Nephron progenitor cell (in vitro differentiated cells): ENCODE data around the gene USP36.

Source experiments
- DNase-seq: peaks from one replicate; pipeline ENCODE4 v3.0.0; 2021
- H3K27ac Mint-ChIP-seq: 2 replicates; pipeline ENCODE4 v1.8.0; 2021; ENCODE audit warnings: mild to moderate bottlenecking, moderate library complexity, mixed read lengths
- H3K27me3 Mint-ChIP-seq: 2 replicates; pipeline ENCODE4 v1.8.0; 2021; ENCODE audit warnings: mild to moderate bottlenecking, low read depth, mixed read lengths; ENCODE audit not compliant: poor library complexity
- H3K36me3 Mint-ChIP-seq: 2 replicates; pipeline ENCODE4 v1.8.0; 2021; ENCODE audit warnings: low read depth, mixed read lengths
- H3K4me1 Mint-ChIP-seq: 2 replicates; pipeline ENCODE4 v1.8.0; 2021; ENCODE audit warnings: mixed read lengths
- H3K4me3 Mint-ChIP-seq: 2 replicates; pipeline ENCODE4 v1.8.0; 2021; ENCODE audit warnings: mild to moderate bottlenecking, moderate library complexity, mixed read lengths
- H3K9me3 Mint-ChIP-seq: 2 replicates; pipeline ENCODE4 v1.8.0; 2021; ENCODE audit warnings: mild to moderate bottlenecking, moderate library complexity, mixed read lengths
- TF ChIP-seq, protein P1 (sequence below): fragments of 200-600 bp; sonication (generic); IDR thresholded peaks from 2 replicates; pipeline ENCODE4 v1.5.0; 2021; ENCODE audit warnings: antibody characterized with exemption

USP36 gene

DNA sequence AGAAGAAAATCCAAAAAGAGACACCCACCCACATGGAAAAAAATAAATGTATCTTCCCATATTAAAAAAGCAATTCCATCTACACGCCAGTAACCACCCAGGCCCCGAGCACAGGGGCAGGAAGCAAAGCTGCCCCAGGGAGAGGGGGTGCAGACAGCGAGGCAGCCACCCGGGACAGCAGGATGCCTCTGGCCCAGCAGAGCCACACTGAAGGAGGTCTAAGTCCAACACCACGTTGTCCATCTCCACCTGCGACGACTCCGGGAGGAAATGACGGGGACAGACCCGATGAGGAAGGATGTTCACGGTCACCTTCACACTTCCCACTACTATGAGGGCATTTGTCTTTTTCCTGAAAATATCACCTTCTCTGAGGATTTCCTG is 44.1 kb downstream of the USP36 start:
- Mint-ChIP-seq H3K36me3 (peaks cover 66% of the 10 kb centered on the region), H3K27me3 (peaks cover 2% of the 10 kb centered on the region), H3K9me3 (no peaks in the 10 kb centered on the region), H3K4me1 (peaks cover 10% of the 10 kb centered on the region), H3K27ac (no peak overlapping the region), H3K4me3 (no peak overlapping the region)
- TF ChIP-seq, protein P1, sequence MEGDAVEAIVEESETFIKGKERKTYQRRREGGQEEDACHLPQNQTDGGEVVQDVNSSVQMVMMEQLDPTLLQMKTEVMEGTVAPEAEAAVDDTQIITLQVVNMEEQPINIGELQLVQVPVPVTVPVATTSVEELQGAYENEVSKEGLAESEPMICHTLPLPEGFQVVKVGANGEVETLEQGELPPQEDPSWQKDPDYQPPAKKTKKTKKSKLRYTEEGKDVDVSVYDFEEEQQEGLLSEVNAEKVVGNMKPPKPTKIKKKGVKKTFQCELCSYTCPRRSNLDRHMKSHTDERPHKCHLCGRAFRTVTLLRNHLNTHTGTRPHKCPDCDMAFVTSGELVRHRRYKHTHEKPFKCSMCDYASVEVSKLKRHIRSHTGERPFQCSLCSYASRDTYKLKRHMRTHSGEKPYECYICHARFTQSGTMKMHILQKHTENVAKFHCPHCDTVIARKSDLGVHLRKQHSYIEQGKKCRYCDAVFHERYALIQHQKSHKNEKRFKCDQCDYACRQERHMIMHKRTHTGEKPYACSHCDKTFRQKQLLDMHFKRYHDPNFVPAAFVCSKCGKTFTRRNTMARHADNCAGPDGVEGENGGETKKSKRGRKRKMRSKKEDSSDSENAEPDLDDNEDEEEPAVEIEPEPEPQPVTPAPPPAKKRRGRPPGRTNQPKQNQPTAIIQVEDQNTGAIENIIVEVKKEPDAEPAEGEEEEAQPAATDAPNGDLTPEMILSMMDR = no peak
- no peak for DNase-seq

DNA sequence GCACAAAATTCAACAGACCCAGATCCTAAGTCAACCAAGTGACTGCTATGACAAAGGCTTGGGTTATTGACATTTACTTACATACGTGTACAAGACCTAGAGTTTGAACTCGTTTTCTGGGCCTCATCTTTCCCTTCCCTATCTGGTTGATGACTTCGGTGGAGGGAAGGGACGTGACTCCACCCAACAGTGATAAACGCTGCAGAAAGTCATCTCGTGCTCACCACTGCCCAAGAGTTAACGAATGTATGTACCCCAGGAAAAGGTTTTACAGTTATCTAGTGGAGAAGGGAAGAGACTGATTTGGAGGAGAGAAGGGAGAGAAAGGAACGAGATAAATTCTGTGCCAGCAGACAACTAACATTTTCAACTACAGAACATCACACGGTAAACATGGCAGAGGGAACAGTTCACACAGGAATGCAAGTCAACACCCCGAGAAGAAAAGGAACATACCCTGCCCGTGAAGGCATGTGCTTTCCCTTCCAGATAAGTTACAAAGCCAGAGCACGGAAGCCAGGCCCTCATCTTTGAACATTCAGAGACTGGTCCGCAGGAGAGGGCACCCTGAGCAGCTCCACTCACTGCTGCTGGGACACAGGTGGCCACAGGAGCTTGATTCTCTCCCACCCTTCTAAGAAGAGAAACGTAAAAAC is 44.6 kb downstream of the USP36 start:
- H3K4me3 Mint-ChIP-seq = no peak overlapping the region
- H3K36me3 Mint-ChIP-seq = peaks cover 66% of the 10 kb centered on the region
- no peak for DNase-seq

DNA sequence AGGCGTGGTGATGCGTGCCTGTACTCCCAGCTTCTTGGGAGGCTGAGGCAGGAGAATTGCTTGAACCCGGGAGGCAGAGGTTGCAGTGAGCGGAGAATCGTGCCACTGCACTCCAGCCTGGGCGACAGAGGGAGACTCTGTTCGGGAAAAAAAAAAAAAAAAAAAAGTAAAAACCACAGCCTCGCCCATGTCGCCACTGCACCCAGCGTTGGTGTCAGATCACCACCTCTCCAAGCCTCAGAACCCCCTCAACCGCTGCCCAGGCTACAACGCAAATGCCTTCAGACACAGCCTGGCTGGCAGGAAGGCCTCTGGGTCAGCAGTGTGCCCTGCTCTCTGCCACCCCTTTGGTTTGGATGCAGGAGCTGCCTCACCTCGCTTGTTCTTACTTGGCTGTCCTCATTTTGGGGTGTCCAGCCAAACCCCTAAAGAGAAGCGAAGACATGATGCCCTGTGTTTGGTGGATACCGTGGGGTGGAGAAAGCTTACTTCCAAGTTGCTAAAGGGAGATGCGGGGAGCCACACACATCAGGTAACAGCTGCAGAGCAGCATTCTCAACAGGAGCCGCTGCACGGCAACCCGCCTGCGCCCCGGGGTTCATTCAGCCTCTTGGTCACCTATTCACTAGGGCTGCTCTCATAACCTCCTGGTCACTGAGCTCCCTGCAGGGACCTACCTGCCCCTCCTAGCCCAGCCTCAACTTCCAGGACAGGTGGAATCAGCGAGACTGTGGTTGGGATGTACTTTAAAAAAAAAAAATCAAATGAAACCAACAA is 45.6 kb downstream of the USP36 start:
- H3K27ac Mint-ChIP-seq = no peak overlapping the region
- H3K36me3 Mint-ChIP-seq = peaks cover 61% of the 10 kb centered on the region
- peaks cover 14% of the 10 kb centered on the region for H3K4me1 Mint-ChIP-seq
- H3K9me3 Mint-ChIP-seq = no peaks in the 10 kb centered on the region
- TF ChIP-seq, protein P1 = no peak
- no peak overlapping the region for H3K4me3 Mint-ChIP-seq
- H3K27me3 Mint-ChIP-seq = peaks cover 2% of the 10 kb centered on the region
- no peak for DNase-seq

More for the DNA sequence above, 44.6 kb downstream of the USP36 start:
- Mint-ChIP-seq H3K9me3 (no peaks in the 10 kb centered on the region), H3K27ac (no peak overlapping the region), H3K27me3 (peaks cover 2% of the 10 kb centered on the region), H3K4me1 (peaks cover 14% of the 10 kb centered on the region)
- TF ChIP-seq, protein P1 = no peak

DNA sequence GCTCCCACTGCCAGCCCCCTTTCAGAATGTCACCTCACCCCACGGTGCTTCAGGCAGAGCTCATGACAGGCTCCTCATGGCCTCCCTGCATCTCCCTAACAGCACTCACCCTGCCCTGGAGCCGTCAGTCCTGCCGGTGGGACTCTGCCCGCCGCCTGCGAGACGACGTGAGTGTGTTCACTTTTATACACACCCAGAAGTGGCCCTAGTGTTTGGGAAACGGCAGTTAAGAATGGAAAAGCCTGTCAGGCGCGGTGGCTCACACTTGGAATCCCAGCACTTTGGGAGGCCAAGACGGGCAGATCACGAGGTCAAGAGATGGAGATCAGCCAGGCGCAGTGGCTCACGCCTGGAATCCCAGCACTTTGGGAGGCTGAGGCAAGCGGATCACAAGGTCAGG is 46.2 kb downstream of the USP36 start:
- Mint-ChIP-seq H3K36me3 (peaks cover 57% of the 10 kb centered on the region), H3K4me3 (no peak overlapping the region), H3K4me1 (peaks cover 20% of the 10 kb centered on the region)

DNA sequence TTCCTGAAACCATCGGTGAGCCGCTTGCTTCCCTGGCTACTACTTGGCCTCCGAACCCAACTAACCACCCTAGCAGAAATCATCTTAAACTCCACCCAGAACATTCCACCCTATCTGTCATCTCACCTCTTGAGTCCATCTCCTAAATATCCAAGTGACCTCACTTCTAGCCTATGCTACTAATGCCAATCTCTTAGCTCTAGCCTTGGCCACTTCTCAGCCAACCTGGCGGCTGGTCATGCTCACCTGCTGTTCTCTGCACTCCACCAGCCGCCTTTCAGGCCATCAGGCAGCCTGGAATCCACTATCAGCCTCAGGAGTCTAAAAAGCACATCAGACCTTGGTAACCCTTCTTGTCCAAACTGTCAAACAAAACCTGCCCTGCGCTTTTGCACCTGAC is 46.6 kb downstream of the USP36 start:
- no peak for DNase-seq
- H3K9me3 Mint-ChIP-seq = no peaks in the 10 kb centered on the region
- no peak overlapping the region for H3K4me3 Mint-ChIP-seq
- H3K27ac Mint-ChIP-seq = no peak overlapping the region
- H3K4me1 Mint-ChIP-seq = peaks cover 23% of the 10 kb centered on the region
- TF ChIP-seq, protein P1 = no peak
- peaks cover 53% of the 10 kb centered on the region for H3K36me3 Mint-ChIP-seq
- H3K27me3 Mint-ChIP-seq = peaks cover 2% of the 10 kb centered on the region

More for the DNA sequence above, 46.2 kb downstream of the USP36 start:
- TF ChIP-seq, protein P1 = no peak
- H3K27ac Mint-ChIP-seq = no peak overlapping the region
- peaks cover 2% of the 10 kb centered on the region for H3K27me3 Mint-ChIP-seq
- DNase-seq = no peak
- no peaks in the 10 kb centered on the region for H3K9me3 Mint-ChIP-seq
